KG1 (cell line): ENCODE data around the gene GYS1.
"Not testable (repeated sequence)": the region's sequence is repeated elsewhere in the genome, so short reads cannot be mapped to it uniquely, and the experiment has no call there.

Source experiments
- DNase-seq: peaks from one replicate; lab custom pipeline; 2025; lab: John Stamatoyannopoulos, UW

GYS1 gene

DNA sequence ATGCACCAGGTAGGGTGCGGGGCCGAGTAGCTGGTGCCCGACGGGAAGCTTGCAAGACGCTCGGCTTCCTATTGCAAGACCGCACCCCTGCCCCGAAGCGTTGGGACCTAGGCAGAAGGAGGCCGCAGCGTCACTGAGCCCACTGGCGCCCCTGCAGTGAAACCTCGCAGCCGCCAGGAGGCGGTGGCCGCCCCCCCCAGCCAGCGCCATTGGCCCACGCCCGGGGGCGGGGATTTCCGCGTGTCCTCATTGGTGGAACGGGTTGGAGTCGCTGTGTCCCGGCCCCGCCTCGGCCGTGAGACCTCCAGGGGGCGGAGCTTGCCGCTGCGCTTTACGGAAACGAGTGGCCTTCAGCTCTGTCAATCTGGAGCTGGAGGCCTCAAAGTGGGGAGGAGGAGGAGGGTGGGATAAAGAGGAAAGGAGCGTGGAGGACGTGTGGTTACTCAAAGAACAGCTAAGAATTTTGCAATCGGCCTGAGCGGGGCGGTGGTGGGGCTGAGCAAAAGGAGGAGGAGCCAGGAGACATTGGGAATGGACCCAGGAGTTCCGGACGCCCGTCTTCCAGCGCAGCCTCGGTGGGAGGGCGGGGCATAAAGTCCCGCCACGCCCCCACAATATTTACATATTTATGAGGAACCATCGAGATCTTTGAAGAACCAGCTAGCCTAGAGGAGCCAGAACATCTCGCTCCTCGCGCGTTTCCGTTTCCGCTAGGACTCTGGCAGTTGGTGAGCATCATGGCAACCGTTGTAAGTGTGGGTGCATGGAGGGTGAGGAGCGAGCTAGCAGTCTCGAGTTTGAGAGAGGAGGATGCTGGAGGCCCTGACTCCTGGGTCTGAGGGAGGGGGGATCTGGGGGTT, at the start of gene GYS1, which contains the start of gene RUVBL2:
TSS of gene GYS1 (minus strand) at position 135 of the 860 bp plus-strand sequence. CDS start 197 bp downstream, outside the sequence.
TSS of gene RUVBL2 (plus strand) at position 713 of the 860 bp plus-strand sequence. CDS start at position 738, 25 bp downstream.
- DNase-seq, result peak; percentile 100

DNA sequence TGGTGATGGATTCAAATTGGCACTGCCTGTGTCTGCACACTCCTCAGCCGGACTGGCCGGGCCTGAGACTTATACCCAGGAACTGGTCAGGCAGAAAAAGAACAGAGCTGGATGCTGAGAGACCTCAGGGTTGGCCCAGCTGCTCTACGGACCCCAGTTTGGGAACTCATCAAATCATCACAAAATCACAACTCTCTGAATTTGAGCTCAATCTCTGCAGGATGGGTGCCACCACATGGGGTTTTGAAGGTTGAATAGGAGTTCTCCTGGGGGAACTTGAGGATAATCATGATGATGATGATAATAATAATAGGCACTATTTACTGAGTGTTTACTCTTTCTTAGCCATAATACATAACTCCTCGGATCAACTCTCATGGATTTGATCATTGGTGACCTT, 49.6 kb upstream of the GYS1 start:
- DNase-seq, result not testable (repeated sequence)

DNA sequence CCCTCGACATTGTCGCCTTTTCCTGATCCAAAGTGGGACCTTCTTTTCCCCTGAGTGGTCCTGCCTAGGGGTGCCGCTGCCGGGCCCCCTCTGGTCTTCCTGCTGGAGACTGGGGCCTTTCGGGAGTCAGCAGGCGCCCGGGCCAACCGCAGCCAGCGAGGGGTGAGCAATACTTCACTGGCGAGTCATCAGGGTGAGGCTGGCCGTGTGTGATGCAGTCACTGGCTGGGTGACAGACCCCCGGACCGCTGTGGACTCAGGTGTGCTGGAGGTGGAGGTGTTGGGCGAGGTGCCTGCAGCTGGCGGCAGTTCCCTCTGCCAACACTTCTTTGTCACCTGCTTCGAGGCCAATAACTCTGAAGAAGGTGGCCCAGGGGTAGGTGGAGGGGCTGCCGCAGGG, 49.1 kb upstream of the GYS1 start:
- no peak for DNase-seq

DNA sequence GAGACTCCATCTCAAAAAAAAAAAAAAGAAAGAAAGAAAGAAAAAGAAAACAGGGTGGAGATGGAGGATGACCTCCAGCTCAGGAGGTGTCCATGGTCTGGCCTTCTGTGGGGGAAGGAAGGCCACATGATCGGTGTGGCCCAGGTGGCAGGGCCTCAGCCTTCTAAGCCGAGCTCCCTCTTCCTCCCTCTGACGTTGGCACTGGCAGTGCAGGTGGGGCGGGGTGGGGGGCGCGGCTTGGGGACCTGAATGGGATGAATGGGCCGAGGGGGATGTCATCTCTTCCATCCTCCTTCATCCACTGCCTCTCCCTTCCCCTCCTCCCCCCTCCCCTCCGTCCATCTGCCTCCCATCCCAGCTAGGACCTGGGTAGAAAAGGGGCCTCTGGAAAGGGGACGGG, 46.6 kb upstream of the GYS1 start:
- DNase-seq, result not testable (repeated sequence)

DNA sequence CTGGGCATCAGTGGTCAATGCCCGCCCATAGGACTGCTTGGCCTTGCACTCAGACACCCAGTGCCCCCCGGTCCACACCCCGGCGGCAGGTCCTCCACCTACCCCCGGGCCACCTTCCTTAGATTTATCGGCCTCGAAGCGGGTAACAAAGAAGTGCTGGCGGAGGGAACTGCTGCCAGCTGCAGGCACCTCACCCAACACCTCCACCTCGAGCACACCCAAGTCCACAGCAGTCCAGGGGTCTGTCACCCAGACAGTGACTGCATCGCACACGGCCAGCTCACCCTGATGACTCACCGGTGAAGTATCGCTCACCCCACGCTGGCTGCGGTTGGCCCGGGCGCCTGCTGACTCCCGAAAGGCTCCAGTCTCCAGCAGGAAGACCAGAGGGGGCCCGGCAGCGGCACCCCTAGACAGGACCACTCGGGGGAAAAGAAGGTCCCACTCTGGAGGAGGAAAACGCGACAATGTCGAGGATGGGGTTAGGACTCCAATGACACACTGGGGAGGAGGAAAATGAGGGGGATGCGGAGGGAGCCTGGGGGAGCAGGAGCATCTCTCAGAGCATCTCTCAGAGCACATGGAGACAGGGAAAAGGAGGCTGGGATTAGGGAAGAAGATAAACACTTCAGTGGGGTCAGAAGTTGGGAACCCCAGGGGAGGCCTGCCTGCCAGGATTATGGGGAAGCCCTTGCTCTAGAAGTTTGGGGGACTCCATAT, 45.6 kb upstream of the GYS1 start:
- DNase-seq, result not testable (repeated sequence)

DNA sequence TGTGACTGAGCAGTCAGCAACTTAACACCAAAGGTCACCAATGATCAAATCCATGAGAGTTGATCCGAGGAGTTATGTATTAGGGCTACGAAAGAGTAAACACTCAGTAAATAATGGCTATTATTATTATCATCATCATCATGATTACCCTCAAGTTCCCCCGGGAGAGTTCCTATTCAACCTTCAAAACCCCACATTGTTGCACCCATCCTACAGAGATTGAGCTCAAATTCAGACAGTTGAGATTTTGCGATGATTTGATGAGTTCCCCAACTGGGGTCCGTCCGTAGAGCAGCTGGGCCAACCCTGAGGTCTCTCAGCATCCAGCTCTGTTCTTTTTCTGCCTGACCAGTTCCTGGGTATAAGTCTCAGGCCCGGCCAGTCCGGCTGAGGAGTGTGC, 45.0 kb upstream of the GYS1 start:
- not testable (repeated sequence) for DNase-seq

DNA sequence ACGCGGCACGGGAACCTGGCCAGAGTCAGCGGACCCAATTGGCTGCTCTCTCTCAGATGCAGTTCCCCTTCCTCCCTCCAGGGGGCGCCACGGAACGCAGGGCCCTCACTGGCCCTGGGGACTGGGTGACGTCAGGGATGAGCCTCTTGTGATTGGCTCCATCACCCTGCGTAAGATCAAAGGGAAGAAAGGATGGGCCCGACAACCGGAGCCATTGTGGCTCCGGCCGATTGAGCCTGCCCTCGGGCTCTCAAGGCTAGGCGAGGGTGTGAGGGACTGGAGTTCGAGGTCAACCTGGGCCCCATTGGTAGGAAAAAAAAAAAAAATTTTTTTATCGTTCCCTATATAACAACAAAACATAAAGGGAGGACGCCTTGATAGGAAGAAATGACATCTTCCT, 43.7 kb upstream of the GYS1 start, which contains the start of gene CGB1:
TSS of gene CGB1 (minus strand) at position 81 of the 400 bp plus-strand sequence. CDS start 184 bp downstream, outside the sequence.
- not testable (repeated sequence) for DNase-seq

DNA sequence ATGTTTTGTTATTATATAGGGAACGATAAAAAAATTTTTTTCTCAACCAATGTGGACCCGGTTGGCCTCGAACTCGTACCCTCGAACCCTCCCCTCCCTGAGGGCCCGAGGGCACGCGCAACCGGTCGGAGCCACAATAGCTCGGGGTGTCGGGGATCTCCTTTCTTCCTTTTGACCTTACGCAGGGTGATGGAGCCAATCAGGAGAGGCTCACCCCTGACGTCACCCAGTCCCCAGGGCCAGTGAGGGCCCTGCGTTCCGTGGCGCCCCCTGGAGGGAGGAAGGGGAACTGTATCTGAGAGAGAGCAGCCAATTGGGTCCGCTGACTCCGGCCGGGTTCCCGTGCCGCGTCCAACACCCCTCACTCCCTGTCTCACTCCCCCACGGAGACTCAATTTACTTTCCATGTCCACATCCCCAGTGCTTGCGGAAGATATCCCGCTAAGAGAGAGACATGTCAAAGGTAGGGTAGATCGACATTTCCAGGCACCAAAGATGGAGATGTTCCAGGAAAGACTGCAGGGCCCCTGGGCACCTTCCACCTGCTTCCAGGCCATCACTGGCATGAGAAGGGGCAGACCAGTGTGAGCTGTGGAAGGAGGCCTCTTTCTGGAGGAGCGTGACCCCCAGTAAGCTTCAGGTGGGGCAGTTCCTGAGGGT, 38.7 kb upstream of the GYS1 start, which contains the start of gene CGB2:
TSS of gene CGB2 (plus strand) at position 249 of the 660 bp plus-strand sequence. CDS start at position 455, 206 bp downstream.
- DNase-seq, result not testable (repeated sequence)

DNA sequence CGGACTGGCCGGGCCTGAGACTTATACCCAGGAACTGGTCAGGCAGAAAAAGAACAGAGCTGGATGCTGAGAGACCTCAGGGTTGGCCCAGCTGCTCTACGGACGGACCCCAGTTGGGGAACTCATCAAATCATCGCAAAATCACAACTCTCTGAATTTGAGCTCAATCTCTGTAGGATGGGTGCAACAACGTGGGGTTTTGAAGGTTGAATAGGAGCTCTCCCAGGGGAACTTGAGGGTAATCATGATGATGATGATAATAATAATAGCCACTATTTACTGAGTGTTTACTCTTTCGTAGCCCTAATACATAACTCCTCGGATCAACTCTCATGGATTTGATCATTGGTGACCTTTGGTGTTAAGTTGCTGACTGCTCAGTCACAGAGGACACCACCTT, 37.2 kb upstream of the GYS1 start:
- DNase-seq, result not testable (repeated sequence)

DNA sequence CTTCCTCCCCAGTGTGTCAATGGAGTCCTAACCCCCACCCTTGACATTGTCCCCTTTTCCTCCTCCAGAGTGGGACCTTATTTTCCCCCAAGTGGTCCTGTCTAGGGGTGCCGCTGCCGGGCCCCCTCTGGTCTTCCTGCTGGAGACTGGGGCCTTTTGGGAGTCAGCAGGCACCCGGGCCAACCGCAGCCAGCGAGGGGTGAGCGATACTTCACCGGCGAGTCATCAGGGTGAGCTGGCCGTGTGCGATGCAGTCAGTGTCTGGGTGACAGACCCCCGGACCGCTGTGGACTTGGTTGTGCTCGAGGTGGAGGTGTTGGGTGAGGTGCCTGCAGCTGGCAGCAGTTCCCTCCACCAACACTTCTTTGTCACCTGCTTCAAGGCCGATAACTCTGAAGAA, 36.6 kb upstream of the GYS1 start:
- DNase-seq, result not testable (repeated sequence)

DNA sequence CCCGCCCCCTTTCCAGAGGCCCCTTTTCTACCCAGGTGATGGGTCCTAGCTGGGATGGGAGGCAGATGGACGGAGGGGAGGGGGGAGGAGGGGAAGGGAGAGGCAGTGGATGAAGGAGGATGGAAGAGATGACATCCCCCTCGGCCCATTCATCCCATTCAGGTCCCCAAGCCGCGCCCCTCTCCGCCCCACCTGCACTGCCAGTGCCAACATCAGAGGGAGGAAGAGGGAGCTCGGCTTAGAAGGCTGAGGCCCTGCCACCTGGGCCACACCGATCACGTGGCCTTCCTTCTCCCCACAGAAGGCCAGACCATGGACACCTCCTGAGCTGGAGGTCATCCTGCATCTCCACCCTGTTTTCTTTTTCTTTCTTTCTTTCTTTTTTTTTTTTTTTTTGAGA, 35.6 kb upstream of the GYS1 start:
- not testable (repeated sequence) for DNase-seq

DNA sequence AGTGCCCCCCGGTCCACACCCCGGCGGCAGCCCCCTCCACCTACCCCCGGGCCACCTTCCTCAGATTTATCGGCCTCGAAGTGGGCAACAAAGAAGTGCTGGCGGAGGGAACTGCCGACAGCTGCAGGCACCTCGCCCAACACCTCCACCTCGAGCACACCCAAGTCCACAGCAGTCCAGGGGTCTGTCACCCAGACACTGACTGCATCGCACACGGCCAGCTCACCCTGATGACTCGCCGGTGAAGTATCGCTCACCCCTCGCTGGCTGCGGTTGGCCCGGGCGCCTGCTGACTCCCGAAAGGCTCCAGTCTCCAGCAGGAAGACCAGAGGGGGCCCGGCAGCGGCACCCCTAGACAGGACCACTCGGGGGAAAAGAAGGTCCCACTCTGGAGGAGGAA, 32.5 kb upstream of the GYS1 start:
- DNase-seq, result not testable (repeated sequence)

DNA sequence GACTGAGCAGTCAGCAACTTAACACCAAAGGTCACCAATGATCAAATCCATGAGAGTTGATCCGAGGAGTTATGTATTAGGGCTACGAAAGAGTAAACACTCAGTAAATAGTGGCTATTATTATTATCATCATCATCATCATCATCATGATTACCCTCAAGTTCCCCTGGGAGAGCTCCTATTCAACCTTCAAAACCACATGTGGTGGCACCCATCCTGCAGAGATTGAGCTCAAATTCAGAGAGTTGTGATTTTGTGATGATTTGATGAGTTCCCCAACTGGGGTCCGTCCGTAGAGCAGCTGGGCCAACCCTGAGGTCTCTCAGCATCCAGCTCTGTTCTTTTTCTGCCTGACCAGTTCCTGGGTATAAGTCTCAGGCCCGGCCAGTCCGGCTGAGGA, 32.0 kb upstream of the GYS1 start:
- DNase-seq, result not testable (repeated sequence)

DNA sequence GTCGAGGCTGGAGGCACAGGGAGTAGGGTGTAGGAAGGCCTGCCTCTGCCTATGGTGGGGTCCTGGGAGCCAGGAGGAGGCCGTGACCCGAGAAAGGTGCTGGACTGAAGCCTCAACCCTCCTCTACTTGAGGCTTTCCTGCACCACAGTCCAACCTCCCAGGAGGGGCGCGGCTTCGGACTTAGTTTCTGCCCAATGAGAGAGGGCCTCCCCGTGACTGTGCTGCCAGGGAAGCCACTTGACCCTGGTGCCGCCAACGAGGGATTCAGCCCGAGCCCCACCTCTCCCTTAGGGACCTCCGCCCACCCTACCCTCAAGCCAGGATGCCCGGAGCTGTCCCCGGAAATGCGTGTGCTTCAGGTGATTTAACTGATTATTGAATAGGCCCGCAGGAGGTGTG, 31.1 kb upstream of the GYS1 start, which contains the start of gene CGB3:
TSS of gene CGB3 (minus strand) at position 101 of the 400 bp plus-strand sequence. CDS start 362 bp downstream, outside the sequence.
- DNase-seq, result not testable (repeated sequence)

DNA sequence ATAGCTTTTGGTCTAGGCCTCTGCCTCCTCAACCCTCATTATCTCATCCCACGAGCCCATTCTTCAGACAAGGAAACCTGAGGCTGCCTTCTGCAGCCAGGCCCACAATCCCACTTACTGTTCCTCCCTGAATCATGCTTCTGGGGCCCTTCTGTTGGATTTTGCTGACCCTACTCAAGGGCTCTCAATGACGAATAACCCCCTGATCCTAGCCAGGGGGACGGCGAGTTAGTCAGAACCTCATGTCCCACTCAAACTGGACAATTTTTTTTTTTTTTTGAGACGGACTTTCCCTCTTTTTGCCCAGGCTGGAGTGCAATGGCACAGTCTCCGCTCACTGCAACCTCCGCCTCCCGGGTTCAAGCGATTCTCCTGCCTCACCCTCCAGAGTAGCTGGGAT, 29.0 kb upstream of the GYS1 start:
- DNase-seq, result no peak

DNA sequence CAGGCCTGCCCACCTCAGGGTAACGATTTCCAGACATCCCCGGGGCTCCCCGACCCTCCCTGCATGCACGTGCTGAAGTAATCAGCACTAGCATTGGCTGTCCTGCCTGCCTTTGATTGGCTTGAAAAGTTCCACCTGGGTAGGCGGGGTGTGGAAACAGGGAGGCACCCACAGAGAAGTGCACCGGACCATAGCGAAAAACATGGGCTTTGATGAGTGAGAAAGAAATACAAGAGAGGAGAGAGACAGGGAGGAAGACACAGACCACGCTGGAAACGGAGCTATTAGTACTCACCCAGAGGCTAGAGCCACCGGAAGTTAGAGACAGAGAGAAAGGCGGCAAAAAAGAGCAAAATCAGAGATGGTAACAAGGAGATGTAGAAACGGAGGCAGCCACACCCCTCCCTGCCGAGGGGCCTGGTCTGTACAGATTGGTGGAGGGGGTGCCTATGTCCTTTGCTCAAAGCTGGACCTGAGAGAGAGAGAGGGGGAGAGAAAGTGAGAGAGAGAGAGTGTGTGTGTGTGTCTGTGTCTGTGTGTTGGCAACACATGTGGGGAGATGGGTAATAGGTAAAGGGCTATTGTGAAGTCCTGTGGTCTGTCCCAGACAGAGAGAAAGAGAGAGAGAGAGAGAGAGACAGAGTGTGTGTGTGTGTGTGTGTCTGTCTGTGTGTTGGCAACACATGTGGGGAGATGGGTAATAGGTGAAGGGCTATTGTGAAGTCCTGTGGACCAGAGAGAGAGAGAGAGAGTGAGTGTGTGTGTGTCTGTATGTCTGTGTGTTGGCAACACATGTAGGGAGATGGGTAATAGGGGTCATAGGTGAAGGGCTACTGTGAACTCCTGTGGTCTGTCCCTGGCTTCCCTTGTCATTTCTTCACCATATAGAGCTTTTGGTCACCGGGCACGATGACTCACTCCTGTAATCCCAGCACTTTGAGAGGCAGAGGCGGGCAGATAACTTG, 28.1 kb upstream of the GYS1 start:
- no peak for DNase-seq

DNA sequence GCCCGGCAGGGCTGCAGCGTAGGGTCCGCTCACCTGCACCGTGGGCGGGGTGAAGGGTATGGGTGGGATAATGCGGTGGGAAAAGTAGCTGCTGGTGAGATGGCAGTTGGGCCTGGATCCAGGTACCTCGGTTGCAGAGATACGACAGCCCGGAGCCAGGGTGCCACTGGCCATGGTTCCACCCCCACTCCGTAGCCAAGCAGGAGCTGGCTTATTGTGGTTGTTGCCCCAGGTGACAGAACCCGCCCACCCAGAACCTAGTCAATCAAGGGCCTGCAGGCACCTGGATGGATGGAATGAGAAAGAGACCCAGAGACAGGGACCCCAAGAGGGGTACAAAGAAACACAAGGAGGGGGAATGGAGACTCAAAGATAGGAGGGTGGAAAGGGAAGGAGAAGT, 27.2 kb upstream of the GYS1 start:
- no peak for DNase-seq

DNA sequence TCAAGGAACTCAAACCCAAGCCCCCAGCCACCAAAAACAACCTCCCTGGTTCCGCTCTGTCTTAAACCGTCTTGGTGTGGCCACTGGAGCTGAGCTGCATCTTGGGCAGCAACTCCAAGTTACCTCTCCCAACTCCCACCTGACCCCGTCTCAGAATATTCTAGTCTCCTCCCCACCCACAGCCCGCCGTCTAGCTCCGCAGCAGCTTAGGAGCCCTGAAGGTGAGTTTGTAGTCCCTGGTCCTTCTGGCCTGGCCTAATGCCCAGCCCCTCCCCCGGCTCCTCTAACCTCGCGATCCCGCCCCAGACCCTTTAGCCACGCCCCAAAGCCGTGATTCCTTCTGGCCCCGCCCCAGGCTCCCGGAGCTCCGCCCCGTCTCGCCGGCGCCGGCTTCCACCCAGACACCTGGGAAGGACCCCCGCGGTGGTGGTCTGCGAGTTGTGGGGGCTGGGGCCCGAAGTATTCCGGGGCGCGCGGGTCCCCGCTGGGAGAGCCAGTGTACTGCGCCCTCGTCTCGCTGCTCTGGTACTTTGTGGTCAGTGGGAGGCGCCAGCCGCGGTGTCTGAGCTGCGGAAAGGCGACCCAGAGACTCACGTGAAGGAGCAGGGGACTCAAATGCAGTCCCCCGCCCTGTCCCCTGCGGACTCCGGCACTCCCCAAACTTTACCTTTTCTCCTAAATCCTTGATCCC, 26.3 kb upstream of the GYS1 start:
- DNase-seq, result no peak

DNA sequence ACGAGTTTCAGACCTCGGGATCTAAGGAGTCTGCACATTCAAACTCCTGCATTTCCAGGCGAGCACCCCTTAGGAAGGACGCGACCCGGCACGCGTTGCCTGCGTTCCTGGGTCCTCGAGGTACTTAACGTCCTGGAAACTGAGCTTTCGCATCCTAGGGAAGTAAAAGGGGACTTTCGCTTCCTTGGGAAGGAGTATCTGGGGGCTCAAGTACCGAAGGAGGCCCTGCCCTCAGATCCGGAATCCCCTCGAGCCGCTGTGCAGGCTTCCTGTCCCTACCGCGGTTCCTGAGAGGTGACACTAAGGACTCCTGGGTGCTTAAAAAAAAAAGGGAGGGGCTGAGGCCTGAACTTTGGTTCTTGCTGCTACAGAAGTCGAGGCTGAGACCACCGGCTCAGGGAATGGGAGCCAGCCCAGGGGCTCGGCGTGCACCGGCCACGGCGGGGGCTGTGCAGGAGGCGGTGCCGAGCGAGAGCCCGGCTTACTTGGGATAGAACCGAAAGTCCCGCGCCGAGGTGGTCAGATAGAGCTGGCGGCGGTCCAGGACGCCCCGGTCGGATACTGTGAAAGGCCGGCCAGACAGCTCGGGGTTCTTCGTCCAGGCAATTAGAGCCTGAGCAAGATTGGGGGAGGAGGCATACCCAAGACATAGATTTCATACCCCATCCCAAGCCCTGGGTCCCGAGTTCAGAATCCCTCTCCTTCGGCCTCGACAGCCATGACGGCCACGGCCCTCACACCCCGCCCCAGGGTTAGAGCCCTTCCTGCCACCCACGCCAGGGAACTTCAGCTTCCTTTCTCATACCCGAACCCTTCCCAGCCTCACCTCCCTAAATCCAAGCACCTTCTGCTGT, 25.5 kb upstream of the GYS1 start:
- DNase-seq, result not testable (repeated sequence)
